ENCODE measurements around the gene TASP1.
A peak's percentile ranks its signal among the peaks of the same experiment; 100 is the strongest.

Gene TASP1

GRCh38 chr20:13638496-13639149, at the start of gene TASP1:
Gene TASP1 (minus strand): TSS chr20:13638932. CDS start chr20:13630078, 8,854 bp downstream.
- peak; percentile 93 for DNase-seq (ENCODE audit: low spot score)
- no peak for TF ChIP-seq CTCF (IDR thresholded peaks at IDR 0.05; ENCODE audit: extremely low read depth, missing control alignments)

- no peak for DNase-seq (ENCODE audit: low spot score)
- no peak for TF ChIP-seq CTCF (IDR thresholded peaks at IDR 0.05; ENCODE audit: extremely low read depth, missing control alignments)
These were observed 49.1 kb upstream of the TASP1 start for GRCh38 chr20:13687815-13688214.

- no peak for TF ChIP-seq CTCF (IDR thresholded peaks at IDR 0.05; ENCODE audit: extremely low read depth, missing control alignments)
- DNase-seq (ENCODE audit: low spot score): no peak
These were observed 46.9 kb upstream of the TASP1 start for GRCh38 chr20:13685623-13686022.

DNA sequence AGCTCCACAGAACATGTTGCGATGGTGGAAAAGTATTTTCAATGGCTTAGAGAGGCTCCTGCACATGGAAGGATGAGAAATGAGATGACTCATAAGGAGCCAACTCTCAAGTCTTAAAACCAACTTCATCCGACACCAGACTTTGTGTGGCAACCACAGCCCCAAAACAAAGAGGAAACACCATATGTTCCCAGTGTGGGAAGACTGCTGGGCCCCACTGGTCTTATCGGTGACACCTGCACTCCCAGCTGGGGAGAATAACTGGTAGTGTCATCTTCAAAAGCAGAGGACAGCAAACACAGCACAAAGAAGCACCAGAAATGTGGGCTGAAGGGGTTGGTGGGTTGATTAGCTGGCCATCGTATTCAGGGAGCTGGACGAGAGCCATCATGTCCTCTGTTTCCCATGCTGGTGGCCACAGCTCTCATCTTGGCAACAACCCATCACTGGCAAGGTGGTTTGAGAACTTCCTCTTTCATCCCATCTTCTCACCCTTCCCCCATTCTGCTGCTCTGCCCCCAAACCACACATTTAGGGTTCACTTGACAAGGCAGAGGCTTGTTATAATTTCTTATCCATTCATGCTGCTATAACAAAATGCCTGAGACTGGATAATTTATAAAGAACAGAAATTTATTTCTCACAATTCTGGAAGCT, 46.0 kb upstream of the TASP1 start:
- peak; percentile 13 for DNase-seq (ENCODE audit: low spot score)

GRCh38 chr20:13683833-13684232, 45.1 kb upstream of the TASP1 start:
- TF ChIP-seq CTCF (IDR thresholded peaks at IDR 0.05; ENCODE audit: extremely low read depth, missing control alignments): no peak
- DNase-seq (ENCODE audit: low spot score): no peak

More for the DNA sequence above, 46.0 kb upstream of the TASP1 start:
- TF ChIP-seq CTCF (IDR thresholded peaks at IDR 0.05; ENCODE audit: extremely low read depth, missing control alignments): no peak

GRCh38 chr20:13681248-13682125, 42.8 kb upstream of the TASP1 start:
- DNase-seq (ENCODE audit: low spot score): peak; percentile 27
- TF ChIP-seq CTCF (IDR thresholded peaks at IDR 0.05; ENCODE audit: extremely low read depth, missing control alignments): no peak

- no peak for DNase-seq (ENCODE audit: low spot score)
- no peak for TF ChIP-seq CTCF (IDR thresholded peaks at IDR 0.05; ENCODE audit: extremely low read depth, missing control alignments)
These were observed 40.2 kb upstream of the TASP1 start for GRCh38 chr20:13678944-13679343.

Data from GM20000 (cell line).